Natural killer cell treated with Interleukin-12 subunit alpha and Interleukin-12 subunit beta and Interleukin-15 and Interleukin-18, amount 100 ng/mL, for 72 hours (primary cell): ENCODE measurements around the gene IL1RAPL1. TPM values are rescaled to one million over a fixed set of nuclear protein-coding genes. Genes with fewer than 3 reads are reported as not detected.

ENCODE experiments used
- ATAC-seq, 2 donors: fragments of 150-1000 bp; cut with Tn5 transposase in 1 of 2; sonication (Bioruptor Pico), chemical (Tn5 transposase) in 1 of 2; 2 replicates each; pipeline ENCODE4 v1.10.0; 2021
- DNase-seq: peaks from one replicate; pipeline ENCODE4 v3.0.0; 2022; ENCODE audit warnings: low spot score
- H3K27ac Mint-ChIP-seq, 2 donors: 1 replicate in 1 of 2; 2 replicates in 1 of 2; pipeline ENCODE4 v1.8.0; 2022; ENCODE audit warnings: mixed read lengths in 2 of 2, mild to moderate bottlenecking in 1 of 2, moderate library complexity in 1 of 2
- H3K27me3 Mint-ChIP-seq, 2 donors: 1 replicate in 1 of 2; 2 replicates in 1 of 2; pipeline ENCODE4 v1.8.0; 2022; ENCODE audit warnings: mixed read lengths in 2 of 2
- H3K36me3 Mint-ChIP-seq: one replicate; pipeline ENCODE4 v1.8.0; 2022; ENCODE audit warnings: mixed read lengths
- H3K4me1 Mint-ChIP-seq, 2 donors: 1 replicate in 1 of 2; 2 replicates in 1 of 2; pipeline ENCODE4 v1.8.0; 2022; ENCODE audit warnings: low read depth in 2 of 2, mixed read lengths in 2 of 2, mild to moderate bottlenecking in 1 of 2
- H3K4me3 Mint-ChIP-seq: one replicate; pipeline ENCODE4 v1.8.0; 2022; ENCODE audit warnings: mixed read lengths
- H3K9me3 Mint-ChIP-seq: 2 replicates; pipeline ENCODE4 v1.8.0; 2022; ENCODE audit warnings: mixed read lengths
- total RNA-seq, 2 donors: library from RNA; stranded (reverse); gene quantifications; one replicate each; pipeline ENCODE4 v1.2.3, GENCODE V29; 2022

Gene IL1RAPL1
- total RNA-seq, 2 donors from 2014 or later = not detected

DNA sequence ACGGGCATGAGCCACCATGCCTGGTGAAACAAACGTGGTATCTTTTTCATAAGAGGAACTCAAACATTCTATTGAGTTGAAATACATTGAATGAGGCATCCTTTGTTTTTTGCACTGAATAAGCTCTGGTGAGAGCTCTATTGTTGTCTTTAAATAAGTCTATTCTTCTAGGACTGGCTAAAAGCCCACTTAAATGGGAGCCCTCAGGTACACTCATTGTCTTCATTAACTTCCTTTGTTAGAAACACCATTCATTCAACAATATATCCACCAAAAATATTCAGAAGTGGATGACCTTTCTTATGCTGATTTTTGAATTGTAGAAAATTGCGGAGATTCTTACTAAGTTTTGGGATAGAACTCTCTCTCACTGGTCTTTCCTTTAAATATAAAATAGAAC lies 568.0 kb downstream of the IL1RAPL1 start:
- no peak overlapping the region for H3K27ac Mint-ChIP-seq
- no peaks in the 10 kb centered on the region for H3K4me1 Mint-ChIP-seq

GRCh38 chrX:29172880-29173279 lies 585.6 kb downstream of the IL1RAPL1 start:
- Mint-ChIP-seq H3K27ac (no peak overlapping the region), H3K9me3 (peaks cover 3% of the 10 kb centered on the region), H3K4me1 (no peaks in the 10 kb centered on the region), H3K36me3 (no peaks in the 10 kb centered on the region), H3K4me3 (no peak overlapping the region), H3K27me3 (no peaks in the 10 kb centered on the region)
- DNase-seq (no peak), ATAC-seq (no peak)

More for the DNA sequence above, 568.0 kb downstream of the IL1RAPL1 start:
- no peak overlapping the region for H3K4me3 Mint-ChIP-seq
- ATAC-seq (no peak), DNase-seq (no peak)
- H3K36me3 Mint-ChIP-seq = no peaks in the 10 kb centered on the region
- no peaks in the 10 kb centered on the region for H3K27me3 Mint-ChIP-seq
- H3K9me3 Mint-ChIP-seq = peaks cover 8% of the 10 kb centered on the region

DNA sequence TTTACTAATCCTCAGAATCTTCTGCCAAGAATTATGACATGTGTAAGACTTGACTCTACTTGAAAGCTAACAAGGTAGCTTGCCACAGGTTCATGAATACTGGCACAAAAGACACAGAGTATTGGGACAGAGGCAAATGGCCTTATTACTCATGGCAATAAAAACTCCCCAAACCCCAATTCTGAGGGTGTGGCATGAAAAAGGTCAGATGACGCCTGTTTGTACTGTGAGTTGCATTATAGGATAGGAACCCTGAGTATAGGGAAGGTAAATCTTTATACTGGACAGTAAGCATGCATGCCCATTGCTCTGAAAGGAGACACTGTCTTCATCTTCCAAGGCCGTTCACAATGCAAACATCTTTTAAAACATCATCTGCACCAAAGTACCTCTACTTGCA lies 600.0 kb downstream of the IL1RAPL1 start:
- peaks cover 3% of the 10 kb centered on the region for H3K9me3 Mint-ChIP-seq
- ATAC-seq (no peak), DNase-seq (no peak)
- H3K27me3 Mint-ChIP-seq = no peaks in the 10 kb centered on the region
- H3K4me1 Mint-ChIP-seq = no peaks in the 10 kb centered on the region
- no peak overlapping the region for H3K4me3 Mint-ChIP-seq
- H3K27ac Mint-ChIP-seq = no peak overlapping the region
- H3K36me3 Mint-ChIP-seq = no peaks in the 10 kb centered on the region

DNA sequence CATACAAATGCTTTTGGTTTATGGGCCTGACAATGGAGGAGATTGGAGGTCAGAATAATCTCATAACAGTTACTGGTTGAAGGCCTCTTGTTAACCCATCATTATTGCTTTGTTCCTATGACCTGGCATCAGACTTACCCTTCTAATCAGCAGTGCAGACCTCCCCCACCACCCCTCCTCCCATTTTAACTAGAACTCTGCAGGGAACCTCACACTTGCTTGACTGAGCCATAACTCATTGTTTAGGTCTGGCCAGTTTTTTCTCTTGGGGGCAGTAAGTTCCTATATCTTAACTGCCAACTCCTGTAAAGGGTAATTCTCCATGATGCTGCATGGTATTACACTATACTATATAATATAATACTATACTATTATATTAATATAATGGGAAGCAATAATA lies 609.3 kb downstream of the IL1RAPL1 start:
- H3K36me3 Mint-ChIP-seq = no peaks in the 10 kb centered on the region

DNA sequence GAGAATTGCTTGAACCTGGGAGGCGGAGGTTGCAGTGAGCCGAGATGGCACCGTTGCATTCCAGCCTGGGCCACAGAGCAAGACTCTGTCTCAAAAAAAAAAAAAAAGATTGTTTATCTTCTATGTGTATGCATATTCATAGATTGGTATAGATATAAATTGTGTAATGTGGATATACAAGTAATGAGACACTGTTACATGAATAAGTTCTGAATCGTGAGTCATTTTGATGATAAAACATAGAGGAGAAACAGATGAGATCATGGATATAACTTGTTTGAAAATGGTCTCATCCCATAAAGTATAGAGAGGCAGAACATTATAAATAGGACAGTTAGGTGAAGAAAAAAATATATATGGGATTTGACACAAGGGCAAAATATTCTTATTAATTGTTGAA lies 628.0 kb downstream of the IL1RAPL1 start:
- H3K27me3 Mint-ChIP-seq = no peaks in the 10 kb centered on the region
- DNase-seq = no peak
- no peaks in the 10 kb centered on the region for H3K36me3 Mint-ChIP-seq
- H3K4me1 Mint-ChIP-seq = no peaks in the 10 kb centered on the region
- H3K4me3 Mint-ChIP-seq = no peak overlapping the region
- H3K27ac Mint-ChIP-seq = no peak overlapping the region
- ATAC-seq = no peak
- H3K9me3 Mint-ChIP-seq = peaks cover 7% of the 10 kb centered on the region

More for the DNA sequence above, 609.3 kb downstream of the IL1RAPL1 start:
- Mint-ChIP-seq H3K27me3 (no peaks in the 10 kb centered on the region), H3K4me3 (no peak overlapping the region), H3K27ac (no peak overlapping the region), H3K4me1 (no peaks in the 10 kb centered on the region), H3K9me3 (peaks cover 3% of the 10 kb centered on the region)
- DNase-seq (no peak), ATAC-seq (no peak)

GRCh38 chrX:29225670-29226069 lies 638.4 kb downstream of the IL1RAPL1 start:
- no peak overlapping the region for H3K4me3 Mint-ChIP-seq
- H3K36me3 Mint-ChIP-seq = no peaks in the 10 kb centered on the region
- no peak for DNase-seq
- H3K4me1 Mint-ChIP-seq = no peaks in the 10 kb centered on the region
- H3K9me3 Mint-ChIP-seq = no peaks in the 10 kb centered on the region
- ATAC-seq = no peak
- H3K27me3 Mint-ChIP-seq = no peaks in the 10 kb centered on the region
- H3K27ac Mint-ChIP-seq = no peak overlapping the region

DNA sequence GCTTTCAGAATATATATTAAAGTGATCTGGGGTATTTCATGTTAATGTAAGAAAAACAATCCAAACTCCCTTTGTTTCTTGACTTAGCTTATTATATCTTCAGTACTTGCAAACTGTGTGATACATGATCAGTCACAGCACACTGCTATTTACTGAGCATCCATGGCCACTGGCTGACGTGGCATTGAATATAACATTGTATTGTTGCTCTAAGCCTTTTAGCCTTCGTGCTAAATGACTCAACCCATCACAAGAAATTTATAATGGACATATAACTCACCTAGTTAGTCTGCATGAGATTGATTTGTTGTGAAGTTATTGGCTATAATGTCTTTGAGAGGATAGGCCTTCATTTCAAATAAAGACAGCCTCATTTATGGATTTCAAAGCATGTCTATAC lies 642.6 kb downstream of the IL1RAPL1 start:
- no peaks in the 10 kb centered on the region for H3K36me3 Mint-ChIP-seq
- H3K27ac Mint-ChIP-seq = no peak overlapping the region
- H3K27me3 Mint-ChIP-seq = no peaks in the 10 kb centered on the region
- no peak overlapping the region for H3K4me3 Mint-ChIP-seq
- H3K4me1 Mint-ChIP-seq = no peaks in the 10 kb centered on the region
- peaks cover 3% of the 10 kb centered on the region for H3K9me3 Mint-ChIP-seq
- ATAC-seq (no peak), DNase-seq (no peak)

- DNase-seq (no peak), ATAC-seq (no peak)
- Mint-ChIP-seq H3K27ac (no peak overlapping the region), H3K9me3 (peaks cover 3% of the 10 kb centered on the region), H3K4me1 (no peaks in the 10 kb centered on the region), H3K36me3 (no peaks in the 10 kb centered on the region), H3K27me3 (no peaks in the 10 kb centered on the region), H3K4me3 (no peak overlapping the region)
Observed at GRCh38 chrX:29231800-29232199, 644.6 kb downstream of the IL1RAPL1 start.

DNA sequence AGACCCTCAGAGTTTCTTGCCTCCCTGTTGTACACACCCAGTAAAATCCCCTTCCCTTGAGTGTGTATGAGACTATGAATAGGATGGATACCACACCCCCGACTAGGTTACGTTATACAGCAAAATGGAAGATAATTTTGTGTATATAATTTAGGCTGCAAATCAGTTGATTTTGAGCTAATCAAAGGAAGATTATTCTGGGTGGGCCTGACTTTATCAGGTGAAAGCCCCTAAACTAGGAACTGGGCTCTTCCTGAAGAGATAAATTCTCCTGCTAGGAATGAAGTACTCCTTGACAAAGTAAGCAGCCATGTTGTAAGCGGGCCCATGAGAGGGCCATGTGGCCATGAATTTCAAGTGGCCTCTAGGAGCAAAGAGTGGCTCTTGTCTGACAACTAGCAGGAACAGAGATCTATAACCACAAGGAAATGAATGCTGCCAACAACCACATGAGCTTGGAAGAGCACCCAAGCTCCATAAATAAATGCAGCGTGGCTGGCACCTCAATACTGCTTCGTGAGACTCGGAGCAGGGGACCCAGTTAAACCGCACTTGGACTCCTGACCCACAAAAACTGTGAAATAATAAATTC lies 646.4 kb downstream of the IL1RAPL1 start:
- Mint-ChIP-seq H3K4me3 (no peak overlapping the region), H3K27me3 (no peaks in the 10 kb centered on the region), H3K4me1 (no peaks in the 10 kb centered on the region), H3K36me3 (no peaks in the 10 kb centered on the region), H3K9me3 (peaks cover 3% of the 10 kb centered on the region), H3K27ac (no peak overlapping the region)
- ATAC-seq (no peak), DNase-seq (no peak)

DNA sequence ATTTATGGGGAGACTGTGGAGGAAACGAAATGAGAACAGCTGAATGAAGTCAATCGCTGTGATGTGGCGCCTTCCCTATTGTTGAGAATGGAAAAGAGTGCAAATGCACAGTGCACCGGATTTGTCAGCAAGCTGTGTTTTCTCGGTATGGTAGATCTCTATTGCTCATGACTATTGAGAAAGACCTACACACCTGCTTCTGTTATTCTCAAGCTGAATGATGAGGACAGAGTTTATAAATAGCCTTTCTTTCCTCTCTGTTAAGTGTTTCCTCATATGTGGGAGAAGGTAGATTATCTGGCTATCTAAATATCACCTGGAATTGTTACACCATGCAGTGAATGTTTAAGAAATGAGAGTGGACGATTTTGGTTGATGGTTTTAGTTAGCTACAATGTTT lies 650.7 kb downstream of the IL1RAPL1 start:
- Mint-ChIP-seq H3K4me1 (no peaks in the 10 kb centered on the region), H3K27ac (no peak overlapping the region), H3K4me3 (no peak overlapping the region), H3K36me3 (no peaks in the 10 kb centered on the region), H3K9me3 (peaks cover 3% of the 10 kb centered on the region), H3K27me3 (no peaks in the 10 kb centered on the region)
- DNase-seq (no peak), ATAC-seq (no peak)

DNA sequence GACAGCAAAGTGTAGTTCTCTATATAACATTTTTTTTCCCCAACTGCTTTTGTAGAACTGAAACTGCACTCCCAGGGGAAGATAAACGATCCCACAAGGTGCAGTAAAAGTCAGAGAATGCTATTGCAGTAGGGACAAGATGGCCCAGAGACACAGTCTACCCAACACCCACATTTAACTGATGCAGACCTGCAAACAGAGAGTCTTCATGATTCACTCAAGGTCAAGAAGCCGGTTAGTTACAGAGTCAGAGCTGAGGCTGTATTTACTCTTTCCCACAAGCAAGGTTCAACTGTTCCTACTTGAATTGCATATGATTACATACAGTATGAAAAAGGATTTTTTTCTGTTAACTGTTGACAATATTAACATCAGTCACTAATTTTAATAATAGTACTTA lies 654.6 kb downstream of the IL1RAPL1 start:
- Mint-ChIP-seq H3K27ac (no peak overlapping the region), H3K27me3 (no peaks in the 10 kb centered on the region), H3K4me3 (no peak overlapping the region), H3K36me3 (no peaks in the 10 kb centered on the region), H3K4me1 (no peaks in the 10 kb centered on the region), H3K9me3 (peaks cover 7% of the 10 kb centered on the region)
- DNase-seq (no peak), ATAC-seq (no peak)

- DNase-seq = no peak
- no peaks in the 10 kb centered on the region for H3K36me3 Mint-ChIP-seq
- no peak for ATAC-seq
- H3K27me3 Mint-ChIP-seq = no peaks in the 10 kb centered on the region
- peaks cover 7% of the 10 kb centered on the region for H3K9me3 Mint-ChIP-seq
- no peak overlapping the region for H3K27ac Mint-ChIP-seq
- H3K4me3 Mint-ChIP-seq = no peak overlapping the region
- H3K4me1 Mint-ChIP-seq = no peaks in the 10 kb centered on the region
Observed at GRCh38 chrX:29242856-29243255, 655.6 kb downstream of the IL1RAPL1 start.

- Mint-ChIP-seq H3K4me3 (no peak overlapping the region), H3K36me3 (no peaks in the 10 kb centered on the region), H3K4me1 (no peaks in the 10 kb centered on the region), H3K27ac (no peak overlapping the region), H3K27me3 (no peaks in the 10 kb centered on the region), H3K9me3 (peaks cover 7% of the 10 kb centered on the region)
- DNase-seq = no peak
- ATAC-seq = no peak
Observed at GRCh38 chrX:29243942-29244341, 656.7 kb downstream of the IL1RAPL1 start.

DNA sequence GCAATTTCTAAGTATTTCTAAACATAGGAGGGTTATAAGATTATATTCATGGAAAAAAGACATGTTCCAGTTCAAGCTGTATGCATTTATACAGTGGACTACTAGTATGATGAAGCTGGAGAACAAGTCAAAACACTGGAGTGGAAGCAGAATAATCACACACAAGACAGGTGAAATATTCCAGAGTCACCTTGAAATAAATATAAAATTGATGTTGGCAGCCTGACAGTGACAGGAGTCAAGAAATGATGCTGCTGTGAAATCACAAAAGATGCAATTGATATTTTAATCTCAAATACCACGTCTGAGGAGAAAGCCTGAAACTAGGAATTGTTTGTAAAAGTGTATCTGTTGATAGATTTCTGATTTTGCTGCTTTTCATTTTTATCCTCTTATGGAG lies 667.3 kb downstream of the IL1RAPL1 start:
- Mint-ChIP-seq H3K27ac (no peak overlapping the region), H3K36me3 (no peaks in the 10 kb centered on the region), H3K9me3 (peaks cover 3% of the 10 kb centered on the region), H3K4me3 (no peak overlapping the region), H3K27me3 (no peaks in the 10 kb centered on the region), H3K4me1 (no peaks in the 10 kb centered on the region)
- ATAC-seq (no peak), DNase-seq (no peak)

- no peak overlapping the region for H3K27ac Mint-ChIP-seq
- no peak for DNase-seq
- no peaks in the 10 kb centered on the region for H3K4me1 Mint-ChIP-seq
- H3K27me3 Mint-ChIP-seq = no peaks in the 10 kb centered on the region
- H3K4me3 Mint-ChIP-seq = no peak overlapping the region
- H3K9me3 Mint-ChIP-seq = peaks cover 6% of the 10 kb centered on the region
- no peak for ATAC-seq
- H3K36me3 Mint-ChIP-seq = no peaks in the 10 kb centered on the region
Observed at GRCh38 chrX:29257521-29257920, 670.3 kb downstream of the IL1RAPL1 start.
